ENCODE results near the gene SZT2. TPM values are rescaled to one million over a fixed set of nuclear protein-coding genes. Genes with fewer than 3 reads are reported as not detected.
A peak's percentile ranks its signal among the peaks of the same experiment; 100 is the strongest.

SZT2 gene
- total and polyA plus RNA-seq, 7 donors: 5.9 to 24.7 (median 17.9) TPM

DNA sequence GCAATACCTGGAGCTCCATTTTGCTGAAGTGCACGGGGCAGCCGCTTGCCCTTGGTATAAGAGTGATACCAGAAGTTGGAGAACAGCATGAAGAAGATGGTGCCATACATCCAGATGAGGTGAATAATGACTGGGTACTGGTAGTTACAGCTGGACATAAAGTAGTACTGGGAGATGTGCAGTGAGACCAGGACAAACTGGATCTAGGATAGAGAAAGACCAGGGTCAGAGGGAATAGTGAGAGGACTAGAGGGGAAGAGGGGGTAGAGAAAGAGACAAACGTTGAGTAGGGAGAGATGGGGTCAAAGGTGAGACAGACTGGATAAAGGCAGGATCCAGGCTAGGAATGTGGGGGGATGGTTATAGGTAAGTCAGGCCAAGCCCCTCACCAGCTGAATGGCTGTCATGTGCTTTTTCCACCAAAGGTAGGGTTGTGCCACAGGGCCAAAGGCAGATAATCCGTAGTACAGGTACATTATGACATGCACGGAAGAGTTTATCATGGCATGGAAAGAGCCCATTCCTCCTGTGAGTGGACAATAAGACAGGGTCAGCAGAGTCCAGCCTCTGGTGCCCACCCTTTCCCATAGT lies 25.7 kb upstream of the SZT2 start:
- Histone ChIP-seq H3K4me3 (no peak overlapping the region), H3K27me3 (ENCODE audit: insufficient read depth in 3 of 3, low read length in 2 of 3) (no peaks in the 10 kb centered on the region), H3K36me3 (ENCODE audit: insufficient read depth in 1 of 2, low read depth in 1 of 2) (peaks cover 4 to 53% of the 10 kb centered on the region in 2 donors), H3K27ac (no peak overlapping the region), H3K4me1 (peaks cover 18% of the 10 kb centered on the region), H3K9me3 (no peaks in the 10 kb centered on the region)
- DNase-seq (no peak), ATAC-seq (no peak)
- TF ChIP-seq, protein P1, sequence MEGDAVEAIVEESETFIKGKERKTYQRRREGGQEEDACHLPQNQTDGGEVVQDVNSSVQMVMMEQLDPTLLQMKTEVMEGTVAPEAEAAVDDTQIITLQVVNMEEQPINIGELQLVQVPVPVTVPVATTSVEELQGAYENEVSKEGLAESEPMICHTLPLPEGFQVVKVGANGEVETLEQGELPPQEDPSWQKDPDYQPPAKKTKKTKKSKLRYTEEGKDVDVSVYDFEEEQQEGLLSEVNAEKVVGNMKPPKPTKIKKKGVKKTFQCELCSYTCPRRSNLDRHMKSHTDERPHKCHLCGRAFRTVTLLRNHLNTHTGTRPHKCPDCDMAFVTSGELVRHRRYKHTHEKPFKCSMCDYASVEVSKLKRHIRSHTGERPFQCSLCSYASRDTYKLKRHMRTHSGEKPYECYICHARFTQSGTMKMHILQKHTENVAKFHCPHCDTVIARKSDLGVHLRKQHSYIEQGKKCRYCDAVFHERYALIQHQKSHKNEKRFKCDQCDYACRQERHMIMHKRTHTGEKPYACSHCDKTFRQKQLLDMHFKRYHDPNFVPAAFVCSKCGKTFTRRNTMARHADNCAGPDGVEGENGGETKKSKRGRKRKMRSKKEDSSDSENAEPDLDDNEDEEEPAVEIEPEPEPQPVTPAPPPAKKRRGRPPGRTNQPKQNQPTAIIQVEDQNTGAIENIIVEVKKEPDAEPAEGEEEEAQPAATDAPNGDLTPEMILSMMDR (IDR thresholded peaks at IDR 0.05): no peak
- intact Hi-C loops (cut with DNase I): no loop called here
- 79 to 81% (median 80%) methylated on average over 5 of the region's 5 CpGs for WGBS, 3 donors

DNA sequence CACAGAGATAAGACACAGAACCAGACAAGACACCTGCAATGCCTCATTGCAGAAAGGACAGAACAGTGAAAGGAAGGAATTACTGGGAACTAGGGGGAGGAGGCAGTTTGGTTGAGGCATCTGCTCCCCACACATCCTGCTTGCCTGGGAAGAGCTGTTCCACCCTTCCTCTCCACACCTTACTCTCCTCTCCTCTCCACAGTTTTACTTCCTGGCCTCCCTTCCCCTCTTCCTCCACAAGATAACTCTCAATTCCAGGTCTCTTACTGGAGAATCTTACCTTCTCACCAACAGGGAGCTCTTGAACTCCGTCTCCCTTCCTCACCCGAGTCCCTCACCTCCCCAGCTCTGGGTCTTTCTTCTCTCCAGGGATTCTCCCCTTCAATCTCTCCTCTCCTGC lies 24.0 kb upstream of the SZT2 start:
- Histone ChIP-seq H3K27me3 (ENCODE audit: insufficient read depth in 3 of 3, low read length in 2 of 3) (no peaks in the 10 kb centered on the region), H3K4me1 (peaks cover 14% of the 10 kb centered on the region), H3K4me3 (no peak overlapping the region), H3K27ac (no peak overlapping the region), H3K9me3 (no peaks in the 10 kb centered on the region), H3K36me3 (ENCODE audit: insufficient read depth in 1 of 2, low read depth in 1 of 2) (peaks cover 5 to 50% of the 10 kb centered on the region in 2 donors)
- 79 to 88% (median 83%) methylated on average over 2 of the region's 2 CpGs for WGBS, 3 donors
- TF ChIP-seq, protein P1 (IDR thresholded peaks at IDR 0.05): no peak
- intact Hi-C loops (cut with DNase I): loop anchor here in 1 of 2 donors (5.0 kb wide), 1 partner anchor 138 kb away; no protein-coding TSS in a partner anchor
- no peak for DNase-seq
- ATAC-seq: no peak

DNA sequence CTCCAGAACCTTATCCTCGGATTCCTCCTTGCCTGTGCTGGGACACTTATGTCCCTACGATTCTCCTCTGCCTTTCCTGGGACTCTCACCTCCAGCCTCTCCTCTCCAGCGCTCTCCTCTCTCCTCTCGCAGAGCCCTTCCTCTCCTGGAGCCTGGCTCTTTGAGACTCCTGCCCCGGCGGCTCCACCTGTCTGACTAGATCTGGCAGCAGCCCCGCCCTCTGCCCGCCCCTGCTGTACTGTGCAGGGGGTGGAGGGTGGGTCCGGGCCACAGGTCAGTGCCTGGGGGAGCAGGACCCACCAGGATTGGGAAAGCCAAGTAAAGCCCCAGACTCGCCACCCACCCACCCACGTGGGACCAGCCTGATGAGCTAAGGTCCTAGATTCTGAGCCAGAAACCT lies 23.5 kb upstream of the SZT2 start:
- ATAC-seq: no peak
- intact Hi-C loops (cut with DNase I): loop anchor here in 1 of 2 donors (5.0 kb wide), 1 partner anchor 139 kb away; no protein-coding TSS in a partner anchor
- DNase-seq: no peak
- TF ChIP-seq, protein P1 (IDR thresholded peaks at IDR 0.05): no peak
- H3K27ac ChIP-seq: no peak overlapping the region
- H3K36me3 ChIP-seq (ENCODE audit: insufficient read depth in 1 of 2, low read depth in 1 of 2): peaks cover 6 to 45% of the 10 kb centered on the region in 2 donors
- 61 to 64% (median 63%) methylated on average over 11 of the region's 11 CpGs for WGBS, 3 donors
- H3K4me1 ChIP-seq: peaks cover 14% of the 10 kb centered on the region
- no peak overlapping the region for H3K4me3 ChIP-seq
- no peaks in the 10 kb centered on the region for H3K27me3 ChIP-seq (ENCODE audit: insufficient read depth in 3 of 3, low read length in 2 of 3)
- no peaks in the 10 kb centered on the region for H3K9me3 ChIP-seq

DNA sequence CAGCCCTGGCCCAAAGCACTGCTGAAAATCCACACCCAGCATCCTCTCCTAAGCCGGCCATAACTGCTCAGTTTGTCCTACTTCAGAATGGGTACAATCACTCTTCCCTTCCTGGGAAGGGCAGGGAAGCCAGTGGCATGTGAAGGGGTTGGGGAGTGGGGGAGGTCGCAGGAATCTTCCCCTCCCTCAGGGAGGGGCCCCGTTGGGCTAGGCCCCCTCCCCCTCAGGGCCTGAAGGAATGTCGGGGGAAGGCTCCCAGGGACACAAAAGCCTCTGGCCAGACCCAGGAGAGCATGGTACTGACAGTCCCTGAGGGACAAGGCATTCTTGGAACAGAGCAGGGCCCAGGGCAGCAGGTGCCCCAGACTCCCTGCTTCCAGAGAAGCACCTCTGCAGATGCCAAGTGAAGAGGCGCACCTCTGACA lies 23.1 kb upstream of the SZT2 start:
- TF ChIP-seq, protein P1 (IDR thresholded peaks at IDR 0.05): no peak
- Histone ChIP-seq H3K9me3 (no peaks in the 10 kb centered on the region), H3K27ac (peak overlapping the region; percentile 94), H3K4me1 (peaks cover 14% of the 10 kb centered on the region), H3K36me3 (ENCODE audit: insufficient read depth in 1 of 2, low read depth in 1 of 2) (peaks cover 6 to 40% of the 10 kb centered on the region in 2 donors), H3K4me3 (peak overlapping the region; percentile 81), H3K27me3 (ENCODE audit: insufficient read depth in 3 of 3, low read length in 2 of 3) (no peaks in the 10 kb centered on the region)
- WGBS, 3 donors: 19 to 34% (median 28%) methylated on average over 5 of the region's 5 CpGs
- no peak for ATAC-seq
- intact Hi-C loops (cut with DNase I): loop anchor here in 1 of 2 donors (5.0 kb wide), 1 partner anchor 139 kb away; no protein-coding TSS in a partner anchor
- no peak for DNase-seq
